Neural cell (in vitro differentiated cells): ENCODE data around the gene LRRC4B.

ENCODE experiments used
- CTCF ChIP-seq: fragments of 450-650 bp; IDR thresholded peaks from 2 replicates; pipeline ENCODE4 v1.5.1; 2014; ENCODE audit warnings: antibody characterized with exemption, mild to moderate bottlenecking, moderate library complexity; ENCODE audit not compliant: poor library complexity, severe bottlenecking
- EP300 ChIP-seq: fragments of 450-650 bp; conservative IDR thresholded peaks from 2 replicates; pipeline ENCODE4 v1.6.1; 2014; ENCODE audit warnings: antibody characterized with exemption, mild to moderate bottlenecking, moderate library complexity; ENCODE audit not compliant: poor library complexity, severe bottlenecking
- EZH2 ChIP-seq: fragments of 200-600, 300-800 bp; shearing (Covaris generic), sonication (generic); IDR thresholded peaks from 2 replicates; pipeline ENCODE4 v1.6.1; 2014; ENCODE audit warnings: antibody characterized with exemption, low read length, borderline replicate concordance, mild to moderate bottlenecking; ENCODE audit not compliant: insufficient read depth, poor library complexity, severe bottlenecking
- MXI1 ChIP-seq: fragments of 450-650 bp; conservative IDR thresholded peaks from 2 replicates; pipeline ENCODE4 v1.6.1; 2014; ENCODE audit warnings: antibody characterized with exemption, mild to moderate bottlenecking; ENCODE audit not compliant: poor library complexity, severe bottlenecking
- POLR2AphosphoS5 ChIP-seq: IDR thresholded peaks from 2 replicates; pipeline ENCODE4 v1.6.1; 2012
- RAD21 ChIP-seq: fragments of 450-650 bp; conservative IDR thresholded peaks from 2 replicates; pipeline ENCODE4 v1.6.1; 2014; ENCODE audit warnings: antibody characterized with exemption, mild to moderate bottlenecking, moderate library complexity
- REST ChIP-seq: IDR thresholded peaks from 2 replicates; pipeline ENCODE4 v1.6.1; 2012; ENCODE audit warnings: borderline replicate concordance
- SMC3 ChIP-seq: fragments of 450-650 bp; conservative IDR thresholded peaks from 2 replicates; pipeline ENCODE4 v1.6.1; 2014; ENCODE audit warnings: antibody characterized with exemption, mild to moderate bottlenecking, moderate library complexity; ENCODE audit not compliant: poor library complexity
- TAF1 ChIP-seq: IDR thresholded peaks from 2 replicates; pipeline ENCODE4 v1.6.1; 2012; ENCODE audit warnings: low read depth

GRCh38 chr19:50496189-50497021 lies 71.8 kb downstream of the LRRC4B start:
- TF ChIP-seq EZH2 (no peak), EP300 (no peak), CTCF (no peak), REST (no peak), TAF1 (no peak), RAD21 (no peak), SMC3 (no peak), MXI1 (no peak), POLR2AphosphoS5 (no peak)
